Panc1 (cell line): ENCODE results near the gene PPWD1. TPM values are rescaled to one million over a fixed set of nuclear protein-coding genes. Genes with fewer than 3 reads are reported as not detected.

ENCODE experiments used
- ATAC-seq: fragments of 200-7000 bp; cut with Tn5 transposase; 2 replicates; pipeline ENCODE4 v1.9.1; 2020; ENCODE audit warnings: mild to moderate bottlenecking, moderate library complexity
- BruUV-seq: library from RNA; stranded (reverse); fragments of 400-500 nt; replicated peaks from 2 replicates; lab custom pipeline; 2021; lab: Mats Ljungman, UMichigan
- CTCF ChIA-PET: fragments of 300-600 bp; sonication (Branson Sonifier 250); formaldehyde crosslinking; loops from one replicate; lab custom pipeline; 2022; ENCODE audit warnings: antibody characterized with exemption; lab: Charles Lee
- POLR2A ChIA-PET: fragments of 300-600 bp; sonication (Branson Sonifier 250); formaldehyde crosslinking; loops from one replicate; lab custom pipeline; 2022; ENCODE audit warnings: antibody characterized with exemption; lab: Charles Lee
- DNase-seq: peaks from one replicate; pipeline ENCODE4 v3.0.0-alpha.2; 2010; ENCODE audit warnings: low read depth, low spot score
- H3K27ac ChIP-seq: 2 replicates; pipeline ENCODE4 v1.5.1; 2011; ENCODE audit warnings: mild to moderate bottlenecking, low read length, inconsistent platforms
- H3K27me3 ChIP-seq: fragments of 200-500 bp; sonication (Bioruptor generic); 2 replicates; pipeline ENCODE4 v1.6.0; 2014; ENCODE audit warnings: low read length, inconsistent platforms; ENCODE audit not compliant: control insufficient read depth, insufficient read depth
- H3K36me3 ChIP-seq: fragments of 200-500 bp; sonication (Bioruptor generic); 2 replicates; pipeline ENCODE4 v1.5.1; 2014; ENCODE audit warnings: inconsistent platforms, mild to moderate bottlenecking, low read length, moderate library complexity; ENCODE audit not compliant: control insufficient read depth, insufficient read depth
- H3K4me1 ChIP-seq: 2 replicates; pipeline ENCODE4 v1.5.1; 2011; ENCODE audit warnings: inconsistent platforms, mild to moderate bottlenecking, low read length, moderate library complexity; ENCODE audit not compliant: control insufficient read depth, insufficient read depth
- H3K4me3 ChIP-seq, 2 experiments: 2 replicates each; pipeline ENCODE4 v1.5.1; 2011 to 2012; ENCODE audit warnings: low read depth in 2 of 2, low read length in 2 of 2, mild to moderate bottlenecking in 2 of 2, inconsistent platforms in 1 of 2, moderate library complexity in 1 of 2
- H3K9me3 ChIP-seq: fragments of 200-500 bp; sonication (Bioruptor generic); 2 replicates; pipeline ENCODE4 v1.5.1; 2014; ENCODE audit warnings: low read depth, mild to moderate bottlenecking, inconsistent platforms, low read length, moderate library complexity; ENCODE audit not compliant: control insufficient read depth, insufficient read depth
- POLR2AphosphoS5 ChIP-seq: IDR thresholded peaks from 2 replicates; pipeline ENCODE4 v1.6.1; 2012; ENCODE audit warnings: mild to moderate bottlenecking, low read depth, low read length, moderate library complexity
- SIN3A ChIP-seq: IDR thresholded peaks from 2 replicates; pipeline ENCODE4 v1.6.1; 2012; ENCODE audit warnings: low read depth, mild to moderate bottlenecking, low read length, moderate library complexity, borderline replicate concordance; ENCODE audit not compliant: insufficient read depth
- TCF7L2 ChIP-seq: IDR thresholded peaks from 2 replicates; pipeline ENCODE4 v1.6.1; 2011; ENCODE audit warnings: mild to moderate bottlenecking, low read depth, low read length, inconsistent platforms
- in situ Hi-C: cut with HindIII; loops from 2 replicates; pipeline ENCODE4 v1.10.0; 2016; ENCODE audit warnings: low sequenced_read_pairs, low pct_unique_long_range_greater_than_20kb
- intact Hi-C: fragments of 100-400 bp; cut with micrococcal nuclease; formaldehyde crosslinking; loops from one replicate; pipeline ENCODE4 v1.10.0; 2022; ENCODE audit not compliant: unreplicated experiment
- total RNA-seq: library from RNA; stranded (reverse); gene quantifications from one replicate; pipeline ENCODE4 v1.2.1, GENCODE V29; 2021; ENCODE audit not compliant: unreplicated experiment
- TF ChIP-seq, protein P1 (sequence below), 2 experiments: IDR thresholded peaks; 2 replicates each; pipeline ENCODE4 v1.6.1; 2011 to 2012; ENCODE audit warnings: low read depth in 2 of 2, control low read depth in 1 of 2, low read length in 1 of 2, mild to moderate bottlenecking in 1 of 2, moderate library complexity in 1 of 2; ENCODE audit not compliant: insufficient read depth in 1 of 2
- TF ChIP-seq, protein P2 (sequence below): fragments of 450-650 bp; IDR thresholded peaks from 2 replicates; pipeline ENCODE4 v1.5.1; 2017; ENCODE audit warnings: mild to moderate bottlenecking

The PPWD1 gene
- total RNA-seq, 1 experiment from 2014 or later = 32.7 TPM

DNA sequence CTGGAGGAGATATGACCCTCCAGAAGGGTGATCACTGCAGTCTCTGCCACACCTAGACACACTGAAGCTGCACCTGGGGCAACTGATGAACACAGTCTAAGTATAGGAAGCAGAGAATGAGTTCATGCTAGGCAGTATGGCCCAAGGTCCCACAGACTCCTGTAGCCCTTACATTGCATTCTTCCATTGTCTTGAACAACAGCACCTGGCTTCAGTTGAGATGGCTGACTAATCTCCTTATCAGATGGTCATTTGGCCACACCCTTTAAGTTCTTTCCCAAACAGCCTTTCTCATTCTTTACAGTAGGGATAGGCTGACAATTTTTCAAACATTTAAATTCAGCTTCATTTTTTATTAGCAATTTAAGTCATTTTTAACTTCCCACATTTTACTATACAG, 23.3 kb upstream of the PPWD1 start:
- ChIA-PET POLR2A (no interaction called here), CTCF (no interaction called here)
- no TSS peak for BruUV-seq
- ATAC-seq = no peak
- Histone ChIP-seq H3K4me1 (no peaks in the 10 kb centered on the region), H3K27me3 (no peaks in the 10 kb centered on the region), H3K9me3 (no peaks in the 10 kb centered on the region), H3K4me3 (no peak overlapping the region), H3K36me3 (0 out of 2 replicates have a peak, but pooled peaks cover 2% of the 10 kb centered on the region), H3K27ac (no peak overlapping the region)
- no peak for DNase-seq
- intact Hi-C loops = no loop called here
- in situ Hi-C loops = no loop called here
- no peak for TF ChIP-seq POLR2AphosphoS5
- no peak for TF ChIP-seq SIN3A
- TF ChIP-seq, protein P1, sequence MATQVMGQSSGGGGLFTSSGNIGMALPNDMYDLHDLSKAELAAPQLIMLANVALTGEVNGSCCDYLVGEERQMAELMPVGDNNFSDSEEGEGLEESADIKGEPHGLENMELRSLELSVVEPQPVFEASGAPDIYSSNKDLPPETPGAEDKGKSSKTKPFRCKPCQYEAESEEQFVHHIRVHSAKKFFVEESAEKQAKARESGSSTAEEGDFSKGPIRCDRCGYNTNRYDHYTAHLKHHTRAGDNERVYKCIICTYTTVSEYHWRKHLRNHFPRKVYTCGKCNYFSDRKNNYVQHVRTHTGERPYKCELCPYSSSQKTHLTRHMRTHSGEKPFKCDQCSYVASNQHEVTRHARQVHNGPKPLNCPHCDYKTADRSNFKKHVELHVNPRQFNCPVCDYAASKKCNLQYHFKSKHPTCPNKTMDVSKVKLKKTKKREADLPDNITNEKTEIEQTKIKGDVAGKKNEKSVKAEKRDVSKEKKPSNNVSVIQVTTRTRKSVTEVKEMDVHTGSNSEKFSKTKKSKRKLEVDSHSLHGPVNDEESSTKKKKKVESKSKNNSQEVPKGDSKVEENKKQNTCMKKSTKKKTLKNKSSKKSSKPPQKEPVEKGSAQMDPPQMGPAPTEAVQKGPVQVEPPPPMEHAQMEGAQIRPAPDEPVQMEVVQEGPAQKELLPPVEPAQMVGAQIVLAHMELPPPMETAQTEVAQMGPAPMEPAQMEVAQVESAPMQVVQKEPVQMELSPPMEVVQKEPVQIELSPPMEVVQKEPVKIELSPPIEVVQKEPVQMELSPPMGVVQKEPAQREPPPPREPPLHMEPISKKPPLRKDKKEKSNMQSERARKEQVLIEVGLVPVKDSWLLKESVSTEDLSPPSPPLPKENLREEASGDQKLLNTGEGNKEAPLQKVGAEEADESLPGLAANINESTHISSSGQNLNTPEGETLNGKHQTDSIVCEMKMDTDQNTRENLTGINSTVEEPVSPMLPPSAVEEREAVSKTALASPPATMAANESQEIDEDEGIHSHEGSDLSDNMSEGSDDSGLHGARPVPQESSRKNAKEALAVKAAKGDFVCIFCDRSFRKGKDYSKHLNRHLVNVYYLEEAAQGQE (IDR thresholded peaks at IDR 0.05; ENCODE audit: insufficient read depth in 1 of 2, low read depth in 2 of 2, low read length in 1 of 2) = no peak
- no peak for TF ChIP-seq TCF7L2
- TF ChIP-seq, protein P2, sequence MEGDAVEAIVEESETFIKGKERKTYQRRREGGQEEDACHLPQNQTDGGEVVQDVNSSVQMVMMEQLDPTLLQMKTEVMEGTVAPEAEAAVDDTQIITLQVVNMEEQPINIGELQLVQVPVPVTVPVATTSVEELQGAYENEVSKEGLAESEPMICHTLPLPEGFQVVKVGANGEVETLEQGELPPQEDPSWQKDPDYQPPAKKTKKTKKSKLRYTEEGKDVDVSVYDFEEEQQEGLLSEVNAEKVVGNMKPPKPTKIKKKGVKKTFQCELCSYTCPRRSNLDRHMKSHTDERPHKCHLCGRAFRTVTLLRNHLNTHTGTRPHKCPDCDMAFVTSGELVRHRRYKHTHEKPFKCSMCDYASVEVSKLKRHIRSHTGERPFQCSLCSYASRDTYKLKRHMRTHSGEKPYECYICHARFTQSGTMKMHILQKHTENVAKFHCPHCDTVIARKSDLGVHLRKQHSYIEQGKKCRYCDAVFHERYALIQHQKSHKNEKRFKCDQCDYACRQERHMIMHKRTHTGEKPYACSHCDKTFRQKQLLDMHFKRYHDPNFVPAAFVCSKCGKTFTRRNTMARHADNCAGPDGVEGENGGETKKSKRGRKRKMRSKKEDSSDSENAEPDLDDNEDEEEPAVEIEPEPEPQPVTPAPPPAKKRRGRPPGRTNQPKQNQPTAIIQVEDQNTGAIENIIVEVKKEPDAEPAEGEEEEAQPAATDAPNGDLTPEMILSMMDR = no peak

DNA sequence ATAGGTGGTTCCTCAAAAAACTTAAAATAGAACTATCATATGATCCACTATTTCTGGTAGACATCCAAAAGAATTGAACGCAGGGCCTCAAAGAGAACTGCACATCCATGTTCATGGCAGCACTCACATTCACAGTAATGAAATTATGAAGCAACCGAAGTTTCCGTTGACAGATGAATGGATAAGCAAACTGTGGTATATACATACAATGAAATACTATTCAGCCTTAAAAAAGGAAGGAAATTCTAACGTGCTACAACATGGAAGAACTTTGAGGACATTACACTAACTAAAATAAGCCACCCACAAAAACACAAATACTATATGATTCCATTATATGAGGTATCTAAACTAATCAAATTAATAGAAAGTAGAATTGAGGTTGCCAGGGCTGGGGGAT, 18.6 kb upstream of the PPWD1 start:
- TF ChIP-seq, protein P1 (IDR thresholded peaks at IDR 0.05; ENCODE audit: insufficient read depth in 1 of 2, low read depth in 2 of 2, low read length in 1 of 2) = no peak
- TF ChIP-seq, protein P2 = no peak
- no TSS peak for BruUV-seq
- H3K9me3 ChIP-seq = no peaks in the 10 kb centered on the region
- H3K27ac ChIP-seq = no peak overlapping the region
- CTCF ChIA-PET = no interaction called here
- no peaks in the 10 kb centered on the region for H3K27me3 ChIP-seq
- DNase-seq (no peak), ATAC-seq (no peak)
- H3K4me3 ChIP-seq = no peak overlapping the region
- intact Hi-C loops = no loop called here
- POLR2A ChIA-PET = no interaction called here
- H3K4me1 ChIP-seq = no peaks in the 10 kb centered on the region
- in situ Hi-C loops = no loop called here
- H3K36me3 ChIP-seq = 0 out of 2 replicates have a peak, but pooled peaks cover 2% of the 10 kb centered on the region
